NCI-H1092 treated with DMSO at 0.1 percent for 48 hours (cell line): ENCODE results near the gene LRRC43.

Experiments used
- DNase-seq: peaks from one replicate; lab custom pipeline; 2025; lab: John Stamatoyannopoulos, UW

Gene LRRC43

GRCh38 chr12:122182887-122183587 is at the start of gene LRRC43:
LRRC43 (plus strand) TSS chr12:122183123; CDS start chr12:122183145, 22 bp downstream.
- peak; percentile 42 for DNase-seq

GRCh38 chr12:122133192-122133950 is 49.6 kb upstream of the LRRC43 start:
- DNase-seq = no peak

- no peak for DNase-seq
These were observed 47.4 kb upstream of the LRRC43 start for GRCh38 chr12:122135437-122136031.

- DNase-seq = no peak
These were observed 45.7 kb upstream of the LRRC43 start for GRCh38 chr12:122137229-122137628.

GRCh38 chr12:122137681-122138080 is 45.2 kb upstream of the LRRC43 start:
- no peak for DNase-seq

- no peak for DNase-seq
These were observed 44.7 kb upstream of the LRRC43 start for GRCh38 chr12:122138181-122138580.

- no peak for DNase-seq
These were observed 44.3 kb upstream of the LRRC43 start for GRCh38 chr12:122138616-122139015.

GRCh38 chr12:122139266-122139665 is 43.7 kb upstream of the LRRC43 start:
- no peak for DNase-seq

- no peak for DNase-seq
These were observed 43.0 kb upstream of the LRRC43 start for GRCh38 chr12:122139941-122140340.

- DNase-seq = no peak
These were observed 42.3 kb upstream of the LRRC43 start for GRCh38 chr12:122140467-122141257.

- no peak for DNase-seq
These were observed 40.8 kb upstream of the LRRC43 start for GRCh38 chr12:122141911-122142725.

GRCh38 chr12:122142857-122143256 is 40.1 kb upstream of the LRRC43 start:
- no peak for DNase-seq

- DNase-seq = no peak
These were observed 38.0 kb upstream of the LRRC43 start for GRCh38 chr12:122144885-122145284.

GRCh38 chr12:122145505-122146330 is 37.2 kb upstream of the LRRC43 start:
- no peak for DNase-seq

GRCh38 chr12:122147514-122148290 is 35.2 kb upstream of the LRRC43 start:
- DNase-seq = no peak

- DNase-seq = no peak
These were observed 34.3 kb upstream of the LRRC43 start for GRCh38 chr12:122148657-122149056.

- no peak for DNase-seq
These were observed 32.7 kb upstream of the LRRC43 start for GRCh38 chr12:122150127-122150681.

GRCh38 chr12:122152754-122153153 is 30.2 kb upstream of the LRRC43 start:
- DNase-seq = no peak

- DNase-seq = no peak
These were observed 27.2 kb upstream of the LRRC43 start for GRCh38 chr12:122155705-122156104.
